ENCODE data around the gene SH3TC1. TPM values are rescaled to one million over a fixed set of nuclear protein-coding genes. Genes with fewer than 3 reads are reported as not detected.

SH3TC1 gene
- total and polyA plus RNA-seq, 10 of the 15 experiments (the other 5 are each of a cell fraction or from before 2014, with no cell fraction given), result 0.19 to 47.0 (median 18.4) TPM

DNA sequence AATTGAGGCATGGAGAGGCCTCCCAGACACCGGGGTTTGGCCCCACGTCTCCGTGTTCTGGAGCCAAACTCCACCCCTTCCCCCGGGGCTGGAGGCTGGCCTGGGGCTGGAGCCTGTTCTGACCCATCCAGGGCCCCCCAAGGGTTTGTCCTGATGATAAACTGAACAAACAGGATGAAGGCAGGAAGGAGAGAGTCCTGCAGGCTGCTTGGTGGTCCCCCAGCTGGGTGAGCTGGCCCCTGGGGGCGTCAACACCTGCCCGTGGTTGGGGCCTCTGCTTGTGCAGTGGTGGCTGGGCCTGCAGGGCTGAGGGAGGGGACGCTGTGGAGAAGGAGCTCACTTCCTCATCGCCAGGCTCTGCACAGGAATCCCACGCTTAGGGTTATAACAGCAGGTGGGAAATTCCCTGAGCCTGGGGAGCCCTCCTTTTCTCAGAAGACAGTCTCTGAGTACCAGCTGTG is 2.3 kb downstream of the SH3TC1 start (continued):
- TF ChIP-seq BHLHE40 (IDR thresholded peaks at IDR 0.05; ENCODE audit: borderline replicate concordance in 1 of 2, low read depth in 2 of 2, low read length in 1 of 2), result peak; percentile 38 to 70; a peak in 3 of 4 replicates
- TF ChIP-seq, protein P1, sequence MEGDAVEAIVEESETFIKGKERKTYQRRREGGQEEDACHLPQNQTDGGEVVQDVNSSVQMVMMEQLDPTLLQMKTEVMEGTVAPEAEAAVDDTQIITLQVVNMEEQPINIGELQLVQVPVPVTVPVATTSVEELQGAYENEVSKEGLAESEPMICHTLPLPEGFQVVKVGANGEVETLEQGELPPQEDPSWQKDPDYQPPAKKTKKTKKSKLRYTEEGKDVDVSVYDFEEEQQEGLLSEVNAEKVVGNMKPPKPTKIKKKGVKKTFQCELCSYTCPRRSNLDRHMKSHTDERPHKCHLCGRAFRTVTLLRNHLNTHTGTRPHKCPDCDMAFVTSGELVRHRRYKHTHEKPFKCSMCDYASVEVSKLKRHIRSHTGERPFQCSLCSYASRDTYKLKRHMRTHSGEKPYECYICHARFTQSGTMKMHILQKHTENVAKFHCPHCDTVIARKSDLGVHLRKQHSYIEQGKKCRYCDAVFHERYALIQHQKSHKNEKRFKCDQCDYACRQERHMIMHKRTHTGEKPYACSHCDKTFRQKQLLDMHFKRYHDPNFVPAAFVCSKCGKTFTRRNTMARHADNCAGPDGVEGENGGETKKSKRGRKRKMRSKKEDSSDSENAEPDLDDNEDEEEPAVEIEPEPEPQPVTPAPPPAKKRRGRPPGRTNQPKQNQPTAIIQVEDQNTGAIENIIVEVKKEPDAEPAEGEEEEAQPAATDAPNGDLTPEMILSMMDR (IDR thresholded peaks at IDR 0.05 in 2 of 3, conservative IDR thresholded peaks at IDR 0.05 in 1 of 3; ENCODE audit: control insufficient read depth in 2 of 3, extremely low read depth in 1 of 3, insufficient read depth in 1 of 3, low read depth in 3 of 3, low read length in 3 of 3), result no peak
- TF ChIP-seq ASH2L (IDR thresholded peaks at IDR 0.05; ENCODE audit: borderline replicate concordance, low read depth), result no peak
- TF ChIP-seq NR2C2 (IDR thresholded peaks at IDR 0.05; ENCODE audit: borderline replicate concordance, control insufficient read depth, insufficient read length, low read depth), result no peak
- no peak for TF ChIP-seq FOXM1 (IDR thresholded peaks at IDR 0.05; ENCODE audit: low read depth, low read length)
- TF ChIP-seq EED (IDR thresholded peaks at IDR 0.05; ENCODE audit: low read depth), result peak; percentile 44
- TF ChIP-seq HDAC6 (IDR thresholded peaks at IDR 0.05; ENCODE audit: unreplicated experiment), result no peak
- TF ChIP-seq, protein P2, sequence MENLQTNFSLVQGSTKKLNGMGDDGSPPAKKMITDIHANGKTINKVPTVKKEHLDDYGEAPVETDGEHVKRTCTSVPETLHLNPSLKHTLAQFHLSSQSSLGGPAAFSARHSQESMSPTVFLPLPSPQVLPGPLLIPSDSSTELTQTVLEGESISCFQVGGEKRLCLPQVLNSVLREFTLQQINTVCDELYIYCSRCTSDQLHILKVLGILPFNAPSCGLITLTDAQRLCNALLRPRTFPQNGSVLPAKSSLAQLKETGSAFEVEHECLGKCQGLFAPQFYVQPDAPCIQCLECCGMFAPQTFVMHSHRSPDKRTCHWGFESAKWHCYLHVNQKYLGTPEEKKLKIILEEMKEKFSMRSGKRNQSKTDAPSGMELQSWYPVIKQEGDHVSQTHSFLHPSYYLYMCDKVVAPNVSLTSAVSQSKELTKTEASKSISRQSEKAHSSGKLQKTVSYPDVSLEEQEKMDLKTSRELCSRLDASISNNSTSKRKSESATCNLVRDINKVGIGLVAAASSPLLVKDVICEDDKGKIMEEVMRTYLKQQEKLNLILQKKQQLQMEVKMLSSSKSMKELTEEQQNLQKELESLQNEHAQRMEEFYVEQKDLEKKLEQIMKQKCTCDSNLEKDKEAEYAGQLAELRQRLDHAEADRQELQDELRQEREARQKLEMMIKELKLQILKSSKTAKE (IDR thresholded peaks at IDR 0.05; ENCODE audit: low read depth, poor library complexity, severe bottlenecking), result no peak
- TF ChIP-seq TAF1 (IDR thresholded peaks at IDR 0.05; ENCODE audit: borderline replicate concordance, low read depth, low read length), result no peak
- TF ChIP-seq, protein P3, sequence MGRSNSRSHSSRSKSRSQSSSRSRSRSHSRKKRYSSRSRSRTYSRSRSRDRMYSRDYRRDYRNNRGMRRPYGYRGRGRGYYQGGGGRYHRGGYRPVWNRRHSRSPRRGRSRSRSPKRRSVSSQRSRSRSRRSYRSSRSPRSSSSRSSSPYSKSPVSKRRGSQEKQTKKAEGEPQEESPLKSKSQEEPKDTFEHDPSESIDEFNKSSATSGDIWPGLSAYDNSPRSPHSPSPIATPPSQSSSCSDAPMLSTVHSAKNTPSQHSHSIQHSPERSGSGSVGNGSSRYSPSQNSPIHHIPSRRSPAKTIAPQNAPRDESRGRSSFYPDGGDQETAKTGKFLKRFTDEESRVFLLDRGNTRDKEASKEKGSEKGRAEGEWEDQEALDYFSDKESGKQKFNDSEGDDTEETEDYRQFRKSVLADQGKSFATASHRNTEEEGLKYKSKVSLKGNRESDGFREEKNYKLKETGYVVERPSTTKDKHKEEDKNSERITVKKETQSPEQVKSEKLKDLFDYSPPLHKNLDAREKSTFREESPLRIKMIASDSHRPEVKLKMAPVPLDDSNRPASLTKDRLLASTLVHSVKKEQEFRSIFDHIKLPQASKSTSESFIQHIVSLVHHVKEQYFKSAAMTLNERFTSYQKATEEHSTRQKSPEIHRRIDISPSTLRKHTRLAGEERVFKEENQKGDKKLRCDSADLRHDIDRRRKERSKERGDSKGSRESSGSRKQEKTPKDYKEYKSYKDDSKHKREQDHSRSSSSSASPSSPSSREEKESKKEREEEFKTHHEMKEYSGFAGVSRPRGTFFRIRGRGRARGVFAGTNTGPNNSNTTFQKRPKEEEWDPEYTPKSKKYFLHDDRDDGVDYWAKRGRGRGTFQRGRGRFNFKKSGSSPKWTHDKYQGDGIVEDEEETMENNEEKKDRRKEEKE (IDR thresholded peaks at IDR 0.05), result no peak
- no peak for TF ChIP-seq MYC (IDR thresholded peaks at IDR 0.05; ENCODE audit: insufficient read depth, insufficient read length, insufficient replicate concordance, low read length, severe bottlenecking)
- TF ChIP-seq CUX1 (IDR thresholded peaks at IDR 0.05; ENCODE audit: insufficient replicate concordance, low read depth, low read length), result no peak
- no peak for TF ChIP-seq TARDBP (IDR thresholded peaks at IDR 0.05; ENCODE audit: borderline replicate concordance)
- no peak for TF ChIP-seq ATF3 (IDR thresholded peaks at IDR 0.05; ENCODE audit: borderline replicate concordance, extremely low read depth, low read depth, low read length)
- no peak for TF ChIP-seq ZNF217 (IDR thresholded peaks at IDR 0.05)
- TF ChIP-seq CBX3 (IDR thresholded peaks at IDR 0.05; ENCODE audit: borderline replicate concordance, low read depth), result no peak

All from GM12878 (cell line).